ENCODE results near the gene TRMT11. TPM values are rescaled to one million over a fixed set of nuclear protein-coding genes. Genes with fewer than 3 reads are reported as not detected.

TRMT11 gene
- 10 to 100 TPM; 12.2 to 16.6 (median 12.7) TPM for total RNA-seq
- 29.8 TPM for total RNA-seq (2013)

DNA sequence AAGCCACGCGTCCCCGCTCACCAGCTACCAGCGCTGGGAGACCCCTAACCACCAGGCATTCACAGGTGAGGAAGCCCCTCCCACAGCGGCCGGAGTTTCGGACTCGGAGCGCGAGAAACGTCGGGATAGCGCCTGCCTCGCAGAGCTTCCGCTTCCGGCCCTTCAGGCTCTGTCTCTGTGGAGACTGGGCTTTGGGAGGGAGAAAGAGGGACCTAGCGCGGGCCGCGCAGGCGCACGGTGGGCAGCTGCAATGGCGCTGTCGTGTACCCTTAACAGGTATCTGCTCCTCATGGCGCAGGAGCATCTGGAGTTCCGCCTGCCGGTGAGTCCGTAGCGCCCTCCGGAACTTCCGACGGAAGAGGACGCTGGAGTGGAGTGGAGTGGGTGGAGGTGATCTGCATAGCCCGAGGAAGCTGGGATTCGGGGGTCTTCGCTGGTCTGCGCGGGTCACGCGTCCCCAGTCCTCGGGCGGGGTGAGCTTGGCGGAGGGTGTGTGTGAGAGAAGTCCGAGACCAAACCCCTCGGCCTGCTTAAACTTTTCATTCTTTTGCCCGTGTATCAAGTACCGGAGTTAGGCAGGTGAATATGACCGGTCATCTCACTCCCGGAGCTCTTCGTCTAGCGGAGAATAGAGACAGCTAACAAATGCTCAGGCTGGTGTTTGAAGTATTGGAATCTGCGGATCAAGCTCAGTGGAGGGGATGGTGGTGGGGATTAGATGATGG, at the start of gene TRMT11:
TSS of gene TRMT11 (plus strand) at position 240 of the 725 bp plus-strand sequence. CDS start at position 251, 11 bp downstream.
- Mint-ChIP-seq H3K9me3 (no peaks in the 10 kb centered on the region), H3K4me1 (no peaks in the 10 kb centered on the region), H3K27ac (no peak within 1 kb of the TSS), H3K36me3 (no peaks in the 10 kb centered on the region), H3K4me3 (no peak within 1 kb of the TSS), H3K27me3 (ENCODE audit: low read depth in 2 of 2) (no peaks in the 10 kb centered on the region)
- WGBS (ENCODE audit: insufficient coverage), result under 1% methylated on average over 52 of the region's 52 CpGs
- Histone ChIP-seq H3K27me3 (ENCODE audit: control insufficient read depth, insufficient read depth, low read length) (no peaks in the 10 kb centered on the region), H3K9me3 (ENCODE audit: control insufficient read depth, insufficient read depth, low read length) (no peaks in the 10 kb centered on the region), H3K4me3 (ENCODE audit: low read length) (peak within 1 kb of the TSS; percentile 76), H3K27ac (ENCODE audit: low read length) (peak within 1 kb of the TSS; percentile 65), H3K36me3 (ENCODE audit: control insufficient read depth, insufficient read depth, low read length) (no peaks in the 10 kb centered on the region), H3K4me1 (ENCODE audit: control insufficient read depth, insufficient read depth, low read length) (no peaks in the 10 kb centered on the region)
- ATAC-seq (peak; percentile 91 to 94 (median 91)), DNase-seq (peak; percentile 66 to 91)
- intact Hi-C loops (cut with micrococcal nuclease), result no loop called here
- TF ChIP-seq, protein P1, sequence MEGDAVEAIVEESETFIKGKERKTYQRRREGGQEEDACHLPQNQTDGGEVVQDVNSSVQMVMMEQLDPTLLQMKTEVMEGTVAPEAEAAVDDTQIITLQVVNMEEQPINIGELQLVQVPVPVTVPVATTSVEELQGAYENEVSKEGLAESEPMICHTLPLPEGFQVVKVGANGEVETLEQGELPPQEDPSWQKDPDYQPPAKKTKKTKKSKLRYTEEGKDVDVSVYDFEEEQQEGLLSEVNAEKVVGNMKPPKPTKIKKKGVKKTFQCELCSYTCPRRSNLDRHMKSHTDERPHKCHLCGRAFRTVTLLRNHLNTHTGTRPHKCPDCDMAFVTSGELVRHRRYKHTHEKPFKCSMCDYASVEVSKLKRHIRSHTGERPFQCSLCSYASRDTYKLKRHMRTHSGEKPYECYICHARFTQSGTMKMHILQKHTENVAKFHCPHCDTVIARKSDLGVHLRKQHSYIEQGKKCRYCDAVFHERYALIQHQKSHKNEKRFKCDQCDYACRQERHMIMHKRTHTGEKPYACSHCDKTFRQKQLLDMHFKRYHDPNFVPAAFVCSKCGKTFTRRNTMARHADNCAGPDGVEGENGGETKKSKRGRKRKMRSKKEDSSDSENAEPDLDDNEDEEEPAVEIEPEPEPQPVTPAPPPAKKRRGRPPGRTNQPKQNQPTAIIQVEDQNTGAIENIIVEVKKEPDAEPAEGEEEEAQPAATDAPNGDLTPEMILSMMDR (IDR thresholded peaks at IDR 0.05), result no peak

DNA sequence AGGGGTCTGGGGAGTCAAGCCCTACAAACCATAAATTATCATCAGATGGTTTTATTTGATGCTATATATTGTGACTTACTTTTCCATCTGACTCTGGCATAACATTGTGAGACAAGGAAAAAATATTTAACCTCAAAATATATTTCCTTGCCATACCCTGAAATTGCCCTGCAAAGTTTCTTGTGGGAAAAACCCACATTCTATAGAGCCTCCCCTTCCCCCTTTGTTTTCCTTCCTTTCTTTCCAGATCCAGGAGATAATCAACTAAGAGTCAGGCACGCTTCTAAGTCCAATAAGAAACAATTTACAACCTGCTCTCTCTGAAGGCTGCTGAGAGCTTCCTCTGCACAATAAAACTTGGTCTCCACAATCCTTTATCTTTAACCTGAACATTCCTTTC, 47.3 kb upstream of the TRMT11 start:
- ATAC-seq (no peak), DNase-seq (no peak)
- no peak overlapping the region for H3K4me3 Mint-ChIP-seq
- H3K9me3 Mint-ChIP-seq, result no peaks in the 10 kb centered on the region
- no peaks in the 10 kb centered on the region for H3K9me3 ChIP-seq (ENCODE audit: control insufficient read depth, insufficient read depth, low read length)
- no peak overlapping the region for H3K27ac Mint-ChIP-seq
- intact Hi-C loops (cut with micrococcal nuclease), result no loop called here
- TF ChIP-seq, protein P1 (IDR thresholded peaks at IDR 0.05), result no peak
- no peaks in the 10 kb centered on the region for H3K36me3 ChIP-seq (ENCODE audit: control insufficient read depth, insufficient read depth, low read length)
- peaks cover 3% of the 10 kb centered on the region for H3K27me3 ChIP-seq (ENCODE audit: control insufficient read depth, insufficient read depth, low read length)
- H3K27me3 Mint-ChIP-seq (ENCODE audit: low read depth in 2 of 2), result peaks cover 12 to 16% of the 10 kb centered on the region in 2 donors
- no peaks in the 10 kb centered on the region for H3K36me3 Mint-ChIP-seq
- H3K27ac ChIP-seq (ENCODE audit: low read length), result no peak overlapping the region
- 72% methylated on average over 1 of the region's 1 CpG for WGBS (ENCODE audit: insufficient coverage)
- no peaks in the 10 kb centered on the region for H3K4me1 ChIP-seq (ENCODE audit: control insufficient read depth, insufficient read depth, low read length)
- H3K4me1 Mint-ChIP-seq, result no peaks in the 10 kb centered on the region
- H3K4me3 ChIP-seq (ENCODE audit: low read length), result no peak overlapping the region

DNA sequence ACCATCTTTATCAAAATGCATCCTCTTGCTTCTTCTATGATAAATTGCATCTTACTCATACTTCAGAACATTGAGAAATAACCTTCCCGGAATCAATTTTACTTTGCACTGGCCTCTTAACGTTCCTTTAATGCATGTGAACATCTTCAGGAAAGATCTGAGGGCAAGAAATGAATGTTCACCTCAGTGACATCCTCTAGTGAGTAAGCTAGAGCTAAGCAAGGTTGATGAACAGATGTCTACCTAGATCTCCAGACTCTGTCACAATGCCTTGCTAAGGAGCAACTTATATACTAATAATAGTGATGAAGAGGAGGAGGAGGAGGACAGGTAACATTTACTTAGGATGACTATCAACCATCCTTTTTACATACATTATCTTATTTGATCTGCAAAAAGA, 46.5 kb upstream of the TRMT11 start:
- no peak overlapping the region for H3K4me3 Mint-ChIP-seq
- peaks cover 3% of the 10 kb centered on the region for H3K27me3 ChIP-seq (ENCODE audit: control insufficient read depth, insufficient read depth, low read length)
- H3K4me3 ChIP-seq (ENCODE audit: low read length), result no peak overlapping the region
- no peak for ATAC-seq
- no peaks in the 10 kb centered on the region for H3K9me3 ChIP-seq (ENCODE audit: control insufficient read depth, insufficient read depth, low read length)
- H3K36me3 Mint-ChIP-seq, result no peaks in the 10 kb centered on the region
- 74% methylated on average over 2 of the region's 2 CpGs for WGBS (ENCODE audit: insufficient coverage)
- no peaks in the 10 kb centered on the region for H3K36me3 ChIP-seq (ENCODE audit: control insufficient read depth, insufficient read depth, low read length)
- no peak overlapping the region for H3K27ac ChIP-seq (ENCODE audit: low read length)
- no peaks in the 10 kb centered on the region for H3K9me3 Mint-ChIP-seq
- H3K4me1 ChIP-seq (ENCODE audit: control insufficient read depth, insufficient read depth, low read length), result no peaks in the 10 kb centered on the region
- intact Hi-C loops (cut with micrococcal nuclease), result no loop called here
- H3K27ac Mint-ChIP-seq, result no peak overlapping the region
- DNase-seq, result no peak
- no peaks in the 10 kb centered on the region for H3K4me1 Mint-ChIP-seq
- peaks cover 12 to 16% of the 10 kb centered on the region in 2 donors for H3K27me3 Mint-ChIP-seq (ENCODE audit: low read depth in 2 of 2)
- TF ChIP-seq, protein P1 (IDR thresholded peaks at IDR 0.05), result no peak

Measured in natural killer cell (primary cell).